HepG2 (cell line): ENCODE results near the gene FKBP9. TPM values are rescaled to one million over a fixed set of nuclear protein-coding genes. Genes with fewer than 3 reads are reported as not detected.

Source experiments
- CEBPG ChIP-seq: IDR thresholded peaks from 2 replicates; pipeline ENCODE4 v1.6.1; 2016
- ETV6 ChIP-seq: sonication (generic); formaldehyde crosslinking; conservative IDR thresholded peaks from 2 replicates; pipeline ENCODE4 v1.4.0; 2020; ENCODE audit warnings: missing genetic modification reagents
- HDAC1 ChIP-seq: sonication (generic); formaldehyde crosslinking; IDR thresholded peaks from 2 replicates; pipeline ENCODE4 v1.5.1; 2020; ENCODE audit warnings: mild to moderate bottlenecking, missing genetic modification reagents
- HNRNPLL ChIP-seq: fragments of 200-400 bp; formaldehyde crosslinking; IDR thresholded peaks from 2 replicates; pipeline ENCODE4 v1.6.1; 2017; ENCODE audit warnings: mild to moderate bottlenecking, low read depth, low read length; ENCODE audit not compliant: poor library complexity, severe bottlenecking
- MXI1 ChIP-seq: IDR thresholded peaks from 3 replicates; pipeline ENCODE4 v1.6.1; 2012; ENCODE audit warnings: low read depth, low read length, inconsistent platforms, borderline replicate concordance
- PPARG ChIP-seq: conservative IDR thresholded peaks from 2 replicates; pipeline ENCODE4 v1.6.1; 2016; ENCODE audit warnings: missing biosample characterization, missing genetic modification reagents
- RFX3 ChIP-seq: IDR thresholded peaks from 2 replicates; pipeline ENCODE4 v1.6.1; 2016; ENCODE audit warnings: missing biosample characterization, missing genetic modification reagents
- SAP130 ChIP-seq: IDR thresholded peaks from 2 replicates; pipeline ENCODE4 v1.6.1; 2016; ENCODE audit warnings: low read depth
- SMC3 ChIP-seq: IDR thresholded peaks from 2 replicates; pipeline ENCODE4 v1.6.1; 2011; ENCODE audit warnings: low read length, improper control_type of control experiment
- SOX13 ChIP-seq, 3 experiments: fragments of 450-650 bp in 1 of 3; sonication (generic) in 1 of 3; formaldehyde crosslinking in 1 of 3; IDR thresholded peaks in 2 of 3; conservative IDR thresholded peaks in 1 of 3; 2 replicates each; pipeline versions ENCODE4 v1.5.0 to v1.6.1; 2016 to 2020; ENCODE audit warnings: antibody characterized with exemption in 1 of 3, mild to moderate bottlenecking in 1 of 3, missing compliant biosample characterization in 1 of 3, missing genetic modification reagents in 1 of 3, moderate library complexity in 1 of 3
- SOX5 ChIP-seq: IDR thresholded peaks from 2 replicates; pipeline ENCODE4 v1.6.1; 2016; ENCODE audit warnings: borderline replicate concordance
- SOX6 ChIP-seq, 2 experiments: fragments of 450-650 bp in 1 of 2; sonication (generic) in 1 of 2; formaldehyde crosslinking in 1 of 2; IDR thresholded peaks; 2 replicates each; pipeline versions ENCODE4 v1.4.0 to v1.6.1; 2017 to 2020; ENCODE audit warnings: antibody characterized with exemption in 1 of 2, mild to moderate bottlenecking in 1 of 2, missing genetic modification reagents in 1 of 2
- ZNF878 ChIP-seq: sonication (generic); formaldehyde crosslinking; IDR thresholded peaks from 2 replicates; pipeline ENCODE4 v1.8.1; 2023; ENCODE audit warnings: mild to moderate bottlenecking, missing genetic modification reagents, moderate library complexity
- polyA plus RNA-seq, 8 experiments: library from polyadenylated mRNA; depleted of rRNA in 3 of 8; stranded (reverse) in 7 of 8; unstranded in 1 of 8; fragments of >200 nt; fragmentation: Illumina TruSeq in 4 of 8; extraction: Trizol in 4 of 8; gene quantifications; 2 replicates each; pipeline versions ENCODE4 v1.2.1 to v1.2.3, GENCODE V29; 2011 to 2016; ENCODE audit warnings: low read depth in 4 of 8, missing spikeins in 1 of 8, mixed read lengths in 1 of 8; ENCODE audit not compliant: insufficient read depth in 1 of 8
- total RNA-seq, 5 experiments: library from RNA; depleted of rRNA; stranded (reverse); fragments of >200 nt; fragmentation: Illumina TruSeq; extraction: Trizol; gene quantifications; 2 replicates each; pipeline ENCODE4 v1.2.3, GENCODE V29; 2016; ENCODE audit warnings: low read depth in 1 of 5
- TF ChIP-seq, protein P1 (sequence below): IDR thresholded peaks from 2 replicates; pipeline ENCODE4 v1.6.1; 2016; ENCODE audit warnings: low read depth
- TF ChIP-seq, protein P2 (sequence below): sonication (generic); formaldehyde crosslinking; IDR thresholded peaks from 2 replicates; pipeline ENCODE4 v1.4.0; 2020; ENCODE audit warnings: missing genetic modification reagents
- TF ChIP-seq, protein P3 (sequence below): sonication (generic); formaldehyde crosslinking; IDR thresholded peaks from 2 replicates; pipeline ENCODE4 v1.5.1; 2020; ENCODE audit warnings: mild to moderate bottlenecking, missing genetic modification reagents, borderline replicate concordance
- TF ChIP-seq, protein P4 (sequence below): IDR thresholded peaks from 2 replicates; pipeline ENCODE4 v1.6.1; 2016; ENCODE audit warnings: mild to moderate bottlenecking
- TF ChIP-seq, protein P5 (sequence below): sonication (generic); formaldehyde crosslinking; IDR thresholded peaks from 2 replicates; pipeline ENCODE4 v1.5.0; 2020; ENCODE audit warnings: missing genetic modification reagents

Gene FKBP9
- total and polyA plus RNA-seq, 2 of the 13 experiments (the other 11 are each of a cell fraction or from before 2014, with no cell fraction given): 34.0 to 41.5 TPM

DNA sequence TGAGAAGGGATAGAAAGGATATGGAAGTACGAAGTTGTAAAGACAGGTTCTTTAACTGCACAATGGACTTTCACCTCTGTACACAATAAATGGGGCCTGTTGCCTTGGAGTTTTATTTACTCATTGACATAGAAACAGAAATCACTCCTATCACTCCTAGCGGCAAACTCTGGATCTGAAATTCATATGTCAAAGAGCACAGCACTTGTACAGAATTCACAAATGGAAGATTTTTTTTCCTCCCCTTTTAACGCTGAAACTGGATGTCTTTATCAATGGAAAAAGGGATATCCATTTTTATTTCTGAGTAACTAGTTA, 87.1 kb downstream of the FKBP9 start (continued):
- TF ChIP-seq, protein P1, sequence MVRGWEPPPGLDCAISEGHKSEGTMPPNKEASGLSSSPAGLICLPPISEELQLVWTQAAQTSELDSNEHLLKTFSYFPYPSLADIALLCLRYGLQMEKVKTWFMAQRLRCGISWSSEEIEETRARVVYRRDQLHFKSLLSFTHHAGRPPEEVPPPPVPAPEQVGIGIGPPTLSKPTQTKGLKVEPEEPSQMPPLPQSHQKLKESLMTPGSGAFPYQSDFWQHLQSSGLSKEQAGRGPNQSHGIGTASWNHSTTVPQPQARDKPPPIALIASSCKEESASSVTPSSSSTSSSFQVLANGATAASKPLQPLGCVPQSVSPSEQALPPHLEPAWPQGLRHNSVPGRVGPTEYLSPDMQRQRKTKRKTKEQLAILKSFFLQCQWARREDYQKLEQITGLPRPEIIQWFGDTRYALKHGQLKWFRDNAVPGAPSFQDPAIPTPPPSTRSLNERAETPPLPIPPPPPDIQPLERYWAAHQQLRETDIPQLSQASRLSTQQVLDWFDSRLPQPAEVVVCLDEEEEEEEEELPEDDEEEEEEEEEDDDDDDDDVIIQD (CRISPR knock-in tag): peak; percentile 82
- TF ChIP-seq HNRNPLL (no peak), SOX5 (CRISPR knock-in tag) (peak; percentile 38; the same call in 1 of the 2 replicates), ETV6 (no peak), SAP130 (CRISPR knock-in tag) (peak; percentile 62; the same call in 1 of the 2 replicates), RFX3 (CRISPR knock-in tag) (peak; percentile 59), SMC3 (no peak; the same call in 1 of the 2 replicates), SOX6 (IDR thresholded peaks at IDR 0.05) (no peak), SOX6 (CRISPR knock-in tag; IDR thresholded peaks at IDR 0.05) (peak; percentile 57; the same call in 1 of the 2 replicates), PPARG (CRISPR knock-in tag) (peak; percentile 96), HDAC1 (CRISPR knock-in tag) (0 out of 2 replicates have a peak, but pooled peaks have one; percentile 10), CEBPG (peak; percentile 30; the same call in 1 of the 2 replicates), ZNF878 (CRISPR knock-in tag) (no peak), MXI1 (peak; percentile 23; the same call in 1 of the 3 replicates), SOX13 (IDR thresholded peaks at IDR 0.05) (no peak), SOX13 (CRISPR knock-in tag; conservative IDR thresholded peaks at IDR 0.05 in 1 of 2, IDR thresholded peaks at IDR 0.05 in 1 of 2) (peak in 1 of 2 experiments; percentile 58; a peak in 1 of 4 replicates)
- TF ChIP-seq, protein P2, sequence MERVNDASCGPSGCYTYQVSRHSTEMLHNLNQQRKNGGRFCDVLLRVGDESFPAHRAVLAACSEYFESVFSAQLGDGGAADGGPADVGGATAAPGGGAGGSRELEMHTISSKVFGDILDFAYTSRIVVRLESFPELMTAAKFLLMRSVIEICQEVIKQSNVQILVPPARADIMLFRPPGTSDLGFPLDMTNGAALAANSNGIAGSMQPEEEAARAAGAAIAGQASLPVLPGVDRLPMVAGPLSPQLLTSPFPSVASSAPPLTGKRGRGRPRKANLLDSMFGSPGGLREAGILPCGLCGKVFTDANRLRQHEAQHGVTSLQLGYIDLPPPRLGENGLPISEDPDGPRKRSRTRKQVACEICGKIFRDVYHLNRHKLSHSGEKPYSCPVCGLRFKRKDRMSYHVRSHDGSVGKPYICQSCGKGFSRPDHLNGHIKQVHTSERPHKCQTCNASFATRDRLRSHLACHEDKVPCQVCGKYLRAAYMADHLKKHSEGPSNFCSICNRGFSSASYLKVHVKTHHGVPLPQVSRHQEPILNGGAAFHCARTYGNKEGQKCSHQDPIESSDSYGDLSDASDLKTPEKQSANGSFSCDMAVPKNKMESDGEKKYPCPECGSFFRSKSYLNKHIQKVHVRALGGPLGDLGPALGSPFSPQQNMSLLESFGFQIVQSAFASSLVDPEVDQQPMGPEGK (CRISPR knock-in tag): no peak; the same call in 1 of the 2 replicates
- TF ChIP-seq, protein P3, sequence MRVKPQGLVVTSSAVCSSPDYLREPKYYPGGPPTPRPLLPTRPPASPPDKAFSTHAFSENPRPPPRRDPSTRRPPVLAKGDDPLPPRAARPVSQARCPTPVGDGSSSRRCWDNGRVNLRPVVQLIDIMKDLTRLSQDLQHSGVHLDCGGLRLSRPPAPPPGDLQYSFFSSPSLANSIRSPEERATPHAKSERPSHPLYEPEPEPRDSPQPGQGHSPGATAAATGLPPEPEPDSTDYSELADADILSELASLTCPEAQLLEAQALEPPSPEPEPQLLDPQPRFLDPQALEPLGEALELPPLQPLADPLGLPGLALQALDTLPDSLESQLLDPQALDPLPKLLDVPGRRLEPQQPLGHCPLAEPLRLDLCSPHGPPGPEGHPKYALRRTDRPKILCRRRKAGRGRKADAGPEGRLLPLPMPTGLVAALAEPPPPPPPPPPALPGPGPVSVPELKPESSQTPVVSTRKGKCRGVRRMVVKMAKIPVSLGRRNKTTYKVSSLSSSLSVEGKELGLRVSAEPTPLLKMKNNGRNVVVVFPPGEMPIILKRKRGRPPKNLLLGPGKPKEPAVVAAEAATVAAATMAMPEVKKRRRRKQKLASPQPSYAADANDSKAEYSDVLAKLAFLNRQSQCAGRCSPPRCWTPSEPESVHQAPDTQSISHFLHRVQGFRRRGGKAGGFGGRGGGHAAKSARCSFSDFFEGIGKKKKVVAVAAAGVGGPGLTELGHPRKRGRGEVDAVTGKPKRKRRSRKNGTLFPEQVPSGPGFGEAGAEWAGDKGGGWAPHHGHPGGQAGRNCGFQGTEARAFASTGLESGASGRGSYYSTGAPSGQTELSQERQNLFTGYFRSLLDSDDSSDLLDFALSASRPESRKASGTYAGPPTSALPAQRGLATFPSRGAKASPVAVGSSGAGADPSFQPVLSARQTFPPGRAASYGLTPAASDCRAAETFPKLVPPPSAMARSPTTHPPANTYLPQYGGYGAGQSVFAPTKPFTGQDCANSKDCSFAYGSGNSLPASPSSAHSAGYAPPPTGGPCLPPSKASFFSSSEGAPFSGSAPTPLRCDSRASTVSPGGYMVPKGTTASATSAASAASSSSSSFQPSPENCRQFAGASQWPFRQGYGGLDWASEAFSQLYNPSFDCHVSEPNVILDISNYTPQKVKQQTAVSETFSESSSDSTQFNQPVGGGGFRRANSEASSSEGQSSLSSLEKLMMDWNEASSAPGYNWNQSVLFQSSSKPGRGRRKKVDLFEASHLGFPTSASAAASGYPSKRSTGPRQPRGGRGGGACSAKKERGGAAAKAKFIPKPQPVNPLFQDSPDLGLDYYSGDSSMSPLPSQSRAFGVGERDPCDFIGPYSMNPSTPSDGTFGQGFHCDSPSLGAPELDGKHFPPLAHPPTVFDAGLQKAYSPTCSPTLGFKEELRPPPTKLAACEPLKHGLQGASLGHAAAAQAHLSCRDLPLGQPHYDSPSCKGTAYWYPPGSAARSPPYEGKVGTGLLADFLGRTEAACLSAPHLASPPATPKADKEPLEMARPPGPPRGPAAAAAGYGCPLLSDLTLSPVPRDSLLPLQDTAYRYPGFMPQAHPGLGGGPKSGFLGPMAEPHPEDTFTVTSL (CRISPR knock-in tag): peak; percentile 65; the same call in 1 of the 2 replicates
- TF ChIP-seq, protein P4, sequence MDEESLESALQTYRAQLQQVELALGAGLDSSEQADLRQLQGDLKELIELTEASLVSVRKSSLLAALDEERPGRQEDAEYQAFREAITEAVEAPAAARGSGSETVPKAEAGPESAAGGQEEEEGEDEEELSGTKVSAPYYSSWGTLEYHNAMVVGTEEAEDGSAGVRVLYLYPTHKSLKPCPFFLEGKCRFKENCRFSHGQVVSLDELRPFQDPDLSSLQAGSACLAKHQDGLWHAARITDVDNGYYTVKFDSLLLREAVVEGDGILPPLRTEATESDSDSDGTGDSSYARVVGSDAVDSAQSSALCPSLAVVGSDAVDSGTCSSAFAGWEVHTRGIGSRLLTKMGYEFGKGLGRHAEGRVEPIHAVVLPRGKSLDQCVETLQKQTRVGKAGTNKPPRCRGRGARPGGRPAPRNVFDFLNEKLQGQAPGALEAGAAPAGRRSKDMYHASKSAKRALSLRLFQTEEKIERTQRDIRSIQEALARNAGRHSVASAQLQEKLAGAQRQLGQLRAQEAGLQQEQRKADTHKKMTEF: peak; percentile 48; the same call in 1 of the 2 replicates
- TF ChIP-seq, protein P5, sequence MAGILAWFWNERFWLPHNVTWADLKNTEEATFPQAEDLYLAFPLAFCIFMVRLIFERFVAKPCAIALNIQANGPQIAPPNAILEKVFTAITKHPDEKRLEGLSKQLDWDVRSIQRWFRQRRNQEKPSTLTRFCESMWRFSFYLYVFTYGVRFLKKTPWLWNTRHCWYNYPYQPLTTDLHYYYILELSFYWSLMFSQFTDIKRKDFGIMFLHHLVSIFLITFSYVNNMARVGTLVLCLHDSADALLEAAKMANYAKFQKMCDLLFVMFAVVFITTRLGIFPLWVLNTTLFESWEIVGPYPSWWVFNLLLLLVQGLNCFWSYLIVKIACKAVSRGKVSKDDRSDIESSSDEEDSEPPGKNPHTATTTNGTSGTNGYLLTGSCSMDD (CRISPR knock-in tag): no peak
